Activated gamma-delta T cell (primary cell): Measurements from ENCODE around the gene SMCO4.

Source experiments
- DNase-seq: peaks from one replicate; lab custom pipeline; 2025; lab: John Stamatoyannopoulos, UW

SMCO4 gene

GRCh38 chr11:93504110-93505095 lies 38.8 kb downstream of the SMCO4 start:
- DNase-seq, result no peak

- no peak for DNase-seq
Observed at GRCh38 chr11:93501856-93502255, 41.3 kb downstream of the SMCO4 start.

GRCh38 chr11:93500759-93501158 lies 42.4 kb downstream of the SMCO4 start:
- DNase-seq, result no peak

GRCh38 chr11:93498641-93499040 lies 44.5 kb downstream of the SMCO4 start:
- no peak for DNase-seq

DNA sequence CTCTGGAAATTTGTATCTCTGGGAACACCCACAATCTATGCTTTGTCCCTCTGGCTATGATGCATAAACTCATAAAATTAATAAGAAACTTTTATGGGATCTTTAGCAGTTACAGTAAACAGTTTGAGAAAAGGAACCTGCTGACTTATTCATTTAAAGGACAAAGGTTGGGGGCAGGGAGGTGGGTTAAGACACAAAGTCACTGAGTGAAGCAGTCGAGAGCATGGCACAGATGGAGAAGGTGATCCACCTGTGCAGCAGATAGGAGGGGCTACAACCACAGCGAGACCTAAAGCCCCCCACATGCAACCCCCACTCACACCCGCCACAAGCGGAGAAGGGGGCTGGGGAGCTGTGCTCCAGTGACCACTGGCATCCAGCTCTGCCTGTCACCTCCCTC lies 45.0 kb downstream of the SMCO4 start:
- DNase-seq, result no peak

GRCh38 chr11:93497596-93497995 lies 45.6 kb downstream of the SMCO4 start:
- no peak for DNase-seq

GRCh38 chr11:93494357-93494756 lies 48.8 kb downstream of the SMCO4 start:
- no peak for DNase-seq

- no peak for DNase-seq
Observed at GRCh38 chr11:93493252-93493897, 49.8 kb downstream of the SMCO4 start.

DNA sequence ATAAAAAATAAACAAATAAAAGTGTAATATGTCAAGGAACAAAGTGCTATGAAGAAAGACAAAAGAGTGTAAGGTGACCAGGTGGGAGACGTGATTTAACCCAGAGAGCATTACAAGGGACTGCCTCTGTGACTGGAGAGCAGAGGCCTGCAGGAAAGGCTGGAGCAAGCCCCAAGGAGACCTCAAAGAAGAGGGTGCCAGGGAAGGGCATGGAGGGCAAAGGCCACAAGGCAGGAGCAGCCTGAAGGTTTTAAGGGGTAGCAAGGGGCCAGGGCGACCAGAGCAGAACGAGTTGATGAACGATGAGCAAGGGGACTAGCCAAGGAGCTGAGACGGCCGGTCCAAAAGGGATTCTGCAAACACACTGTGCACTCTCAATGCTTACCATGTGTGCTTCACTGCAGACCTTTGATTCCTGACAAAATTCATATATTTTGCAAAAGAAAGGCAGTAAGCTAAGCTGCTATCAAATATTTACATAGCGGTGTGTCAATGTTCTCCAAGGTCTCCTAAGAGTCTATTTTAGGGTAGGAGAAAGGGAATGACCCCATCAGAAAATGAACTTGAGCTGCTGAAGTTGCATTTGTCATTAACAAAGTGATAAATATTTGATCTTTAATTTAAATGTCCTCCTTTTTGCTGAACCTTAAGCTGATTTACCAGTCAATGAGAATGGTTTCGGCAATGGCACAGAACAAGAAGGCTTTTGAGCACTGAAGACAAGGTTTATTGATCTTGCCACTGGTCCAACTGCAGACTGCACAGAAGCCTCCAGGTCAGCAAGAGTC lies 50.5 kb downstream of the SMCO4 start:
- DNase-seq, result no peak

GRCh38 chr11:93491973-93492372 lies 51.2 kb downstream of the SMCO4 start:
- DNase-seq, result no peak

- DNase-seq, result no peak
Observed at GRCh38 chr11:93490996-93491618, 52.1 kb downstream of the SMCO4 start.

DNA sequence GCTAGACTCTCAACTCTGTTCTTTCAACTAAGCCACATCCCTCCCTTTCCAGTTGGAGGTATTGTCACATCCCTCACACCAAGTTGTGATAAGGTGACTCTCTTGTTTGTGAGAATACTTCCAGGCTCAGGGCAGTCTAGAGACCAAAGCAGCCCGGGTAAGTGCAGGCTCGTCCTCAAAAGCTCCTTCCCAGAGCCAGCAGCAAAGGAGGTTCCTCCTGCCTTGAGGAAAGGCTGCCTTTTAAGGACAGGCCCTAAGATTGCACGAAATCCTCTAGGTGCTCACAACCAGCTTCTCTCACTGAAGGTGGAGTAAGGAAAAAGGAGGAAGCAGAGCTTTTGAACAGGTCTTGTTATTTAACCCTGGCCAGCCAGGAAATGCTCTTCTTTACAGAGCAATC lies 53.4 kb downstream of the SMCO4 start:
- no peak for DNase-seq

DNA sequence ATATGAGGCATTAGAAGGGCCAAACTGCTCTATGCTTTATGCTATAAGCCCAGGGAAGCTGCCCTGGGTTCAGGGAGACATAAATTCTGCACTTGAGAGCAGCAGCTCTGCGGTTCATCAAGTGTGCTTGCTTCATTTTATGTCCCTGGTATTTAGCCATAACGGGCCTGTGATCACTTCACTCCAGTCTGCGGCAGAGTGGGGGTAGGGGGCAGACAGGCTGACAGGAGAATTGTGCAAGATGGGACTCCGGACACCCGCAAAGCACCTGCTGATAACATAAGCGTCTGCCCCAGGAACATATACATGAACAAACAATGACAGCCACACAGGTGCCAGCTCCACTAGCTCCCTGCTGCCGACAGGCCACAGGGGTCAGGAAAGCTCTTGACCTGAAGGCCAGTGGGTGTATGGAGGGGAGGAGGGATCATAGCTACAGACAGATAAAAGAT lies 56.1 kb downstream of the SMCO4 start:
- no peak for DNase-seq

DNA sequence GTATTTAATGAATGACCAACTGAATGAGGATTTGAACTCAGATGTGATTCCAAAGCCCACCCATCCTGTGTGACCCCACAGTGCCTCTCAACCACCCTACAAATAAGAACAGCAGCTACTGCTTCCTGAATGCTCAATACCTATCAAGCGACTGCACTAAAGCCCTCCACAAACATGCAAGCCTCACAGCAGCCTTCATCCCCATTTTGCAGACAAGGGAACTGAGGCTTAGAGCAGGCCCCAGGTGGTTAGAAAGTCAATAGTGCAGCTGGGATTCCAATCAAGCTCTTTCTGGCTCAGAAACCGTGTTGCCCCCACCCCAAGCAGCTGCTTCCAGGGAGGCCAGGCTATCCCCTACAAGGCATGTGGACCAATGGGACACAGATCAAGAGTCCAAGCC lies 57.2 kb downstream of the SMCO4 start:
- no peak for DNase-seq

- no peak for DNase-seq
Observed at GRCh38 chr11:93484716-93485115, 58.5 kb downstream of the SMCO4 start.

DNA sequence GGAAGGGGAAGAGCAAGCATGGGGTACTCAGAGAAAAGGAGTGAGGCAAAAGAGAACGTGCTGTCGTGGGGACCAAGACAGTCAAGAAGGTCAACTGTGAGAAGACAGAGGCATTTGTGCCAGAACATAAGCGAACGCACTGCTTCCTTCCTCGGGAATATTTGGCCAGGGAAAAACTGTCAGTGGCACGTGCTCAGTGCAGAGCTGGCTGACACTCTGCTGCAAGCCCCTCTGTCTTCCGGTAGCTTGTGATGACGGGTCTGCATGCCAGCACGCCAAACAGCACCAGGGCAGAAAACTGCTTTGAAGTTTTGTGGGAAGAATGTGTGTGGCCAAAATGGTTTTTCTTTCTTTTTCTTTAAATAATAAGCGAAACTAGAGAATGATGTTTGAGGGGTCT lies 60.6 kb downstream of the SMCO4 start:
- DNase-seq, result no peak

DNA sequence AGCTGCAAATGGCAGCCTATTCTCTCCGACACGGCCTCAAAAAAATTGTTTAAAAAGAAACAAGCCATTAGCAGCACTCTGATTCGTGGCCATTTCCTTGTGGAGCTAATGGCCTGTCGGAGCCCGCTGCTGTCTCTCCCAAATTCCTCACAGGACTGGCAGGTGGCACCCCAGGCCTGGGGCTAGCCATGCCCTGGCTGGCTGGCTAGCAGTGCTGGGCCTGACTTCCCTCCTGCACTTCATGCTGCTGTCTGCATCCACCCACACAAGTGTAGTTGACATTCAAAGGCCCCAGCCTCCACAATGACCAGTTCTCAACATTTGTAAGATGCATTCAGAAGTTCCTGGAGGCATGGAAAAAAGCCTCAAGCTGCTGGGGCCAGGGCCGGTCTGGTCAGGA lies 61.5 kb downstream of the SMCO4 start:
- DNase-seq, result no peak

DNA sequence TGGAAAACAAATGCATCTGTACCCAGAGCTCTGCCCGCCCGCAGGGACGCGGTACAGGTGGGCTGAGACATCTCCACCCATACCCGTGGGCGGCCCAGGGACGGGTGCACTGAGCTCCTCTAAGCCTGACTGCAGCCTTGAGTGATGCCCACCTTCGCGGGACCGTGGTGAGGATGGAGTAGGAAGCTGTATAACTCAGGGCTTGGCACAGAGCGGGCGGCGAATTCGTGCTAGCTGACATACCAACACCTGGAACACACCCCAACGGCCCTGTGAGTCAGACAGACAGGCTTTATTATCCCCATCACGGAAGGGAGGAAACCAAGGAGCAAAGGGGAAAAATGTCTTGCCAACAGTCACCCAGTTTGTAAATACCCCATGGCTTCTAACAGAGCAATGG lies 61.9 kb downstream of the SMCO4 start:
- DNase-seq, result no peak

DNA sequence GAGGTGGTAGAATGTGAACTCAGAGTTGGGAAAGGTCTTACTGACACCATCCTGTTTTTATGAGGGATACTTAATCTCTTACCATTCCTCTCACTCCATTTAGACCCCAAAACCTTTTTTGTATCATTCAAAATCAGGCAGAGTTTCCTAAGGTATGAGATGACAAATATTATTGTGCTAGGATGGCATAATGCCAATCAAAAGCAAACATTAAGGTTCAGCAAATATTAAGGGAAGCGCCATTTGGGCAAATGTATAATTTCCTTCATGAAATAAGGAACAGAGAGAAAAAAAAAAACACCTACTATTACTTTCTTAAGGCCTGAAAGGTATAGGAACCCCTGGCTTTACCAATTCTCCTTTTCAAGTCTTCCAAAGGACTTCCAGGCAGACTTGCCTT lies 62.4 kb downstream of the SMCO4 start:
- no peak for DNase-seq

GRCh38 chr11:93480256-93480655 lies 62.9 kb downstream of the SMCO4 start:
- no peak for DNase-seq

DNA sequence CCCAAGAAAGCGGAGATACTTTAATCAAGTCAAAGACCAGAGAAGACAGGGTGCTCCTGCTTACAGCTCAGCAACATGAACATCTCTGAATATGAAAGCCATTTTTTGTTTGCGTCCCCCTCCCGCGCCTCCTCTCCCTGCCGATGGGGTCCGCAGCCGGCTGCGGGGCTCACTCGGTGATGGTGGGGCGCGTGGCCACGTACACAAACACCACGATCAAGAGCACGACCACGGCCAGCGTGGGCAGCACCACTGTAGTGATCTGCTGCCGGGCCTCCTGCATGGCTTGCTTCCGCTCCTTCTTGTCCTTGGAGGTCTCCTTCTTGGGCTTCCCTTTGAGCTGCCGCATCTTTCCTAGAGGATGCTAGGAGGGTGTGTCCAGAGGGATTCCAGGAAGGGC lies 64.3 kb downstream of the SMCO4 start:
- no peak for DNase-seq

- no peak for DNase-seq
Observed at GRCh38 chr11:93477684-93478234, 65.4 kb downstream of the SMCO4 start.
